Stimulated activated CD8-positive, alpha-beta memory T cell treated with anti-CD3 and anti-CD28 coated beads, Interleukin-12 subunit alpha, Interleukin-12 subunit beta, amount 100 ng/mL, for 24 hours (primary cell): ENCODE results near the gene LPCAT1.

Experiments used
- DNase-seq: peaks from one replicate; pipeline ENCODE4 v3.0.0-alpha.2; 2020; ENCODE audit errors: extremely low read depth

The LPCAT1 gene

DNA sequence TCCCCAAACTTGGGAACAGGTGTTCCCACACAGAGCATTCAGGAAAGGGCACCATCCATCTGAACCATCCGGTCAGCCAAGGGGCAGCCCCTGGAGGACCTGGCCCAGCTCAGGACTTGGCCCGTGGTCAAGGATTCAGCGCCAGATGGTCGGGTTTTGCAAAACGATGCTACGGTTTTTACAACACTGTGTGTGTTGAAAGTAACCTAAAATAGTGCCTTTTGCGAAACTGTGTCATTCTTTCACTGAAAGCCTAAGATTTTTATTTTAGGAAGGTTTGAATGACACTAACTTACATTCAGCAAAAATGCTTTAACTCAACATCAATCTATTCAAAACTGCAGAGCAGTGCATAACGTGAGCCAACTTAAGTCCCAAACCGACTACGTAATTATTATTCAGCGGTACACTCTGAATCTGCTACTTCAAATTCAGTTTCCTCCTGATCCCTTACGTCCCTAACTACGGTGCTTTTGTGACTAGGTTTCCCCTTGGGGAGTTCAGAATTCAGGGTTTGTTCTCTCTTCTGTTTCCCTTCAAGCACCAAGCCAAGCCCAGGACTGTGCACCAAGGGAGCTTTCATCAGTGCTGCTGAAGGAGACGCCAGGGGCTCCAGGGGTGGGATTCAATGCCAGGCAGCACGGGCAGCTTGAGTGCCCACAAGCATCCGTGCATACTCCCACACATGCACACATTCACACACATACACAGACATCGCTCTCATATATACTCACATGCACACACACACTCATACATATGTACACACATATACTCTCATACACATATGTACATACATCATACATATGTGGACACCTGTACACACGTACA is 25.8 kb downstream of the LPCAT1 start:
- DNase-seq: no peak

GRCh38 chr5:1497242-1497777 is 26.4 kb downstream of the LPCAT1 start:
- DNase-seq: no peak

DNA sequence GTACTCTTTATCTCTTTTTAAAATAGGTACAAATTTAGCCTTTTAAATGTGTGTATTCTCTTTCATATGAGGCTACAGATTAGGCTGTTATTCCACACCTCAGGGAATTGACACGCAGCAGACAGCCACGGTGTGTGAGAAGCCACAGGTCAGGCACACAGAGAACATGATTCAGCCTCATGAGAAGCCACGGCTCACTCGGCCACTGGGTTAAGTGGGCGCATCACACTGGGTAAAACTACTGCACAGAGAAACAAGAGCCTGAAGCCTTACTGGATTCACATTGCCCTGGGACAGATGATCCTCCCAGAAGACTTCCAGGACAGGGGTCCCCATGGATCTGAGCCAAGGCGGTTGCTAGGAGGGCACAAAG is 28.2 kb downstream of the LPCAT1 start:
- no peak for DNase-seq

GRCh38 chr5:1494780-1495524 is 28.8 kb downstream of the LPCAT1 start:
- no peak for DNase-seq

DNA sequence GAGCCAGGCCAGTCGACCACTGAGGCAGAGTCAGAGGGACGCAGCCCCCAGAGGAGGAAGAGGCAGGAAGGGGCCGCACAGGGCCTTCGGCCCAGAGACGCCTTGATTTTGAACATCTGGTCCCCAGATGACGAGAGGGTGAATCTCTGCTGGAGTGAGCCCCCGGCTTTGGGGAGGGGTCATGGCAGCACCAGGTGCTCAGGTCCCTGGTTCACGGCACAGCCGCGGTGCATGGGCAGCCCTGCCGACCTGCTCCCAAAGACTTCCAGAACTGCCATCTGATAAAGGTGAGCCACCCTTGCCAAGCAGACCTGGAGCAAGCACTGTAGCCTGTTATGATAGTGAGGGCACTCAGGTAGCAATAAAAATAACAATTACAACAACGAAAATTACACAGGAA is 29.8 kb downstream of the LPCAT1 start:
- DNase-seq: no peak

DNA sequence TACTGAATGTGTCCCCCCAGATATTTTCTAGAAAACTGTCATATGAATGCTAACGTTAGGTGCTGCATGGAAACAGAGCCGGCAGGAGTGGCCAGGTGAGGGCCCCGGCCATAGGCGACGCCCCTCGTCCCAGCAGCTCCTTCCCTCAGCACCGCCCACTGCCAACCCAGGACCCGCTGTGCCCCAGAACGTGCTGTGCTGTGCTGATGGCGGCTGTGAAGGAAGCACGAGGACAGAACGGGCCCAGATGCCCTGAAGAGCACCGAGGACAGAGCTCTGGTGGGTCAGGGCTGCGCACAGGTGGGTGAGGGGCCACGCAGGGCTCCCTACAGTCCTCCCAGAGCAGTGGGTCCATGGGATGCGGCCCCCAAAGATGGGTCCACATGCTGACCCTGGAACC is 30.3 kb downstream of the LPCAT1 start:
- no peak for DNase-seq

GRCh38 chr5:1492757-1493156 is 31.0 kb downstream of the LPCAT1 start:
- DNase-seq: no peak

GRCh38 chr5:1490376-1490775 is 33.4 kb downstream of the LPCAT1 start:
- DNase-seq: no peak

DNA sequence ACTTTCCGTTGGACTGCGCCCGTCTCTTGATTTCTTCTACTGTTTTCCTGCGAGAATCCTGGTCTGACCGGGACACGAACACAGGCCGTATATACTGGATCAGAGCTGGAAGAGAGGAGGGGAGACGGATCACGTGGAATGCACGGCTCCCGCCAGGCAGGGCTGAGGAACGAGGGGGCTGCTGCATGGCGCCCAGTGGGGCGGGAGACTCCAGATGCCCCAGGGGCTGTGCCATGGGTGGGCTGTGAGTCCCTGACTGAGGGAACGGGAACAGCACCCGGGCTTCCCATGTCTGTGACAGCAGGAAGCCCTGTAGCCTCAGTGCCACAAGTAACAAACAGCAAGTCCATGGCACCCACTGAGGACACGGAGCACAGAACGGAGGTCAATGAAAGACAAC is 34.0 kb downstream of the LPCAT1 start:
- DNase-seq: no peak

GRCh38 chr5:1488882-1489680 is 34.7 kb downstream of the LPCAT1 start:
- DNase-seq: no peak

DNA sequence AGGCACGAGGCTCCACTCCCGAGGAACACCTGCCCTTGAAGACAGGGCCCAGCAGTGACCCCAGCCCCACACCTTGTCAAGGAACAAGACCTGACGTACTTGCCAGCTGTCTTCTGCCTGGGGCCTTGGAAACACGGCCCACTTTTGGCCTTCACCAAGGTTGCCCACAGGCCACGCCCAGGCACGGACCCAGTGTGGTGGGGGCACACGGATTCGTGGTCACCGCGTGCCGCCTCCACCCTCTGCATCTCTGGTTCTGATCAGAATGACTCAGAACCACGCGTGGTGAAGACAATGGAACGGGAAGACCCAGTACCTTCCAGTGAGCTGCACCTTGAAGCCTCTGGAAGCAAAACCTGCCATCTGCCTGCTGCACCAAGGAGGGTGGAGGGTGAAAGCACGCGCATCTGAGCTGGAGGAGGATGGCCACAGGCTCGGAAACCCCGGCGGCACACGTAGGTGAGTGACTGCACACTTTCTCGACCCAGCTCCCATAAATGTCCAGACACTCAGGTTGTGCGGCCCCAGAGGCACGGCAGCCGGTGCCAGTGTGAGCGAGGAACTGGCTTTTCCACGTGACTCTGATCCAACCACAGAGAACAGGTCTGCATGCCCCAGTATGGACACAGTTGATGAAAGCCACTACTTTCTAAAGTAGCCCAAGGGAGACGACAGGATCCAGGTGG is 36.5 kb downstream of the LPCAT1 start:
- no peak for DNase-seq

GRCh38 chr5:1486271-1486670 is 37.5 kb downstream of the LPCAT1 start:
- no peak for DNase-seq

DNA sequence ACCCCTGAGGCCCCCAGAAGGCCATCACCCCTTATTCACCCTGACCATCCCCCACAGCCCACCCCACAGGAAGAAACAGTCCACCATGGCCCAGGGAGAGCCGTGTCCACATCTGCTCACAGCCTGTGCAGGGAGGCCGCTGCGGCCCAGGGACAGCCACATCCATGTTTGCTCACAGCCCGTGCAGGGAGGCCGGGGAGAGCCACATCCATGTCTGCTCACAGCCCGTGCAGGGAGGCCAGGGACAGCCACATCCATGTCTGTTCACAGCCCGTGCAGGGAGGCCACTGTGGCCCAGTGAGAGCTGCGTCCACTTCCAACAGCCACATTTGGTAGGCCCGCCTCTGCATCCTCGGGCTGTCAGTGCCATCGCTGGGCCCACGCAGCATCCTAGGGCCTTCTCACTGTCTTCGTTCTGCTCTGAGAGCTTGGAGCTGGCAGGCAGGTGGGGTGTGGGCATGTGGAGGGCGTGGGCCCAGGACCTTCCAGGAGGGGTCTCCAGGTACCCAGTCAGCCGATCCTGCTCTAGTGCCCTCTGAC is 38.1 kb downstream of the LPCAT1 start:
- DNase-seq: no peak

- DNase-seq: no peak
These were observed 38.8 kb downstream of the LPCAT1 start for GRCh38 chr5:1484730-1485578.

- no peak for DNase-seq
These were observed 39.7 kb downstream of the LPCAT1 start for GRCh38 chr5:1483856-1484729.

- DNase-seq: no peak
These were observed 40.7 kb downstream of the LPCAT1 start for GRCh38 chr5:1483064-1483463.

- no peak for DNase-seq
These were observed 41.8 kb downstream of the LPCAT1 start for GRCh38 chr5:1481959-1482331.

- DNase-seq: no peak
These were observed 42.3 kb downstream of the LPCAT1 start for GRCh38 chr5:1481266-1481958.

DNA sequence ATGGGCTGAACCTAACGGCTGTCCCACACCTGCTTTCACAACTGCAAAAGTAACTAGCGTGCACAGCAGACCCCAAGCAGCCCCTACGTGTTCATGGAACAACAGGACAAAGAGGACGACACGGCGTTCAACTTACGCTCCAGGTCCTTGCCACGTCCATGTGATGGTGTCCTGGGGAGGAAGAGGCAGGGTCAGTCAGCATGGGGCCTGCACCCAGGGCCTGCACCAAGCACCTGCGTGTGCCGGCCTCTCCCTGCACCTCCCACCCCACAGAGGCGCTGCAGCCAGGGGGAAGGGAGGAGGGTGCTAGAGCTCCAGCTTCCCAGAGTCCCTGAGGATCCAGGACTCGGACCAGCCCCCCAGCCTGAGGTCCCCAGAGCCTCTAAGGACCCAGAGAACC is 43.0 kb downstream of the LPCAT1 start:
- DNase-seq: no peak
